ENCODE data around the gene CUL1.

The CUL1 gene

DNA sequence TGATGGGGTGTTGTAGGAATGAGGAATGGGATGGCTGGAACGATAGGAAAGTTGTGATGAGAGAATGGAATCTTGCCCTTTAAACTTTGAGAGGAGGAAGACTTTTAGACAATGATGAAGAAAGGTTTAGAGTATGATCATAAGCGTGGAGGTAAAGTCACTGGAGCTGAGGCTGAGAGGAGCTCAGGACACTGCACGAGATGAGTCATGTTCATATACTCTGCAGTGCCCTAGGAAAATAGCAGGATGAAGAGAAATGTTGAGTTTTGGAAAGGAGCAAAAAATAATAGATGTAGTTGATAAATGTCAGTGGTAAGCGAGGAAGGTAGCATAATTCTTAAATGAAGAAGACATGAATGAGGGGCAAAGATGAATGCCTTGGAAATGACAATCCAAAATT, 28.3 kb upstream of the CUL1 start:
- Histone ChIP-seq H3K79me2 (ENCODE audit: control insufficient read depth, low read length) (no peaks in the 10 kb centered on the region), H3K9me3 (ENCODE audit: control insufficient read depth, insufficient read depth, low read length) (peaks cover 3% of the 10 kb centered on the region; the same call in 1 of the 2 replicates), H3K4me2 (ENCODE audit: low read length) (no peak overlapping the region), H3K27me3 (ENCODE audit: control insufficient read depth, low read length) (peaks cover 5% of the 10 kb centered on the region; the same call in 1 of the 2 replicates), H3F3A (ENCODE audit: control insufficient read depth, insufficient read depth) (no peaks in the 10 kb centered on the region), H3K4me1 (ENCODE audit: control insufficient read depth, low read length) (no peaks in the 10 kb centered on the region), H3K36me3 (ENCODE audit: control insufficient read depth, low read length) (no peaks in the 10 kb centered on the region), H3K27ac (ENCODE audit: low read depth, low read length) (no peak overlapping the region), H3K9me2 (replicated peaks; ENCODE audit: control insufficient read depth, low read length) (no peaks in the 10 kb centered on the region), H3K4me3 (ENCODE audit: low read length) (no peak overlapping the region), H4K20me1 (ENCODE audit: control insufficient read depth, insufficient read depth, low read depth, low read length) (no peaks in the 10 kb centered on the region)
- TF ChIP-seq EZH2phosphoT487 (IDR thresholded peaks at IDR 0.05; ENCODE audit: borderline replicate concordance, low read length): no peak
- TF ChIP-seq, protein P1, sequence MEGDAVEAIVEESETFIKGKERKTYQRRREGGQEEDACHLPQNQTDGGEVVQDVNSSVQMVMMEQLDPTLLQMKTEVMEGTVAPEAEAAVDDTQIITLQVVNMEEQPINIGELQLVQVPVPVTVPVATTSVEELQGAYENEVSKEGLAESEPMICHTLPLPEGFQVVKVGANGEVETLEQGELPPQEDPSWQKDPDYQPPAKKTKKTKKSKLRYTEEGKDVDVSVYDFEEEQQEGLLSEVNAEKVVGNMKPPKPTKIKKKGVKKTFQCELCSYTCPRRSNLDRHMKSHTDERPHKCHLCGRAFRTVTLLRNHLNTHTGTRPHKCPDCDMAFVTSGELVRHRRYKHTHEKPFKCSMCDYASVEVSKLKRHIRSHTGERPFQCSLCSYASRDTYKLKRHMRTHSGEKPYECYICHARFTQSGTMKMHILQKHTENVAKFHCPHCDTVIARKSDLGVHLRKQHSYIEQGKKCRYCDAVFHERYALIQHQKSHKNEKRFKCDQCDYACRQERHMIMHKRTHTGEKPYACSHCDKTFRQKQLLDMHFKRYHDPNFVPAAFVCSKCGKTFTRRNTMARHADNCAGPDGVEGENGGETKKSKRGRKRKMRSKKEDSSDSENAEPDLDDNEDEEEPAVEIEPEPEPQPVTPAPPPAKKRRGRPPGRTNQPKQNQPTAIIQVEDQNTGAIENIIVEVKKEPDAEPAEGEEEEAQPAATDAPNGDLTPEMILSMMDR (IDR thresholded peaks at IDR 0.05; ENCODE audit: low read depth, low read length, poor library complexity, severe bottlenecking): no peak

DNA sequence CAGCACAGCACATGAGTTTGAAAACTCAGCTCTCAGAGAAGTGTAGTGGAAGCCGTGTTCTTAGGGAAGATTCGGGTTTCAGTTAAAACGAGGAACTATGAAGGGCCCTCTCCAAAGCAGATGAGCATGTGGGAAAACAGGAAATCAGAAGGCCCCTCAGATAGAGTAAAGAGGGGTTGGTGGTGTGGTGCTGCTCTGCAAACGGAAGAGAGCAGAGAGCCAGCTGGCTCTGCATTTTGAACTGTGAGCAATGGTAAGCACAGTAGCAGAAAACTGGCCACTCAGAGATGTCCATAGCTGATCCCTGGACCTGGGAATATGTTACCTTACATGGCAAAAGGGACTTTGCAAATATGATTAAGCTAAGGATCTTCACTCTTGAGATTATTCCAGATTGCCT, 27.9 kb upstream of the CUL1 start:
- Histone ChIP-seq H3K4me3 (ENCODE audit: low read length) (no peak overlapping the region), H3K9me2 (replicated peaks; ENCODE audit: control insufficient read depth, low read length) (no peaks in the 10 kb centered on the region), H3K9me3 (ENCODE audit: control insufficient read depth, insufficient read depth, low read length) (peaks cover 3% of the 10 kb centered on the region; the same call in 1 of the 2 replicates), H3K36me3 (ENCODE audit: control insufficient read depth, low read length) (no peaks in the 10 kb centered on the region), H3K79me2 (ENCODE audit: control insufficient read depth, low read length) (no peaks in the 10 kb centered on the region), H3F3A (ENCODE audit: control insufficient read depth, insufficient read depth) (no peaks in the 10 kb centered on the region), H3K27ac (ENCODE audit: low read depth, low read length) (no peak overlapping the region), H3K27me3 (ENCODE audit: control insufficient read depth, low read length) (peaks cover 4% of the 10 kb centered on the region; the same call in 1 of the 2 replicates), H4K20me1 (ENCODE audit: control insufficient read depth, insufficient read depth, low read depth, low read length) (no peaks in the 10 kb centered on the region), H3K4me2 (ENCODE audit: low read length) (no peak overlapping the region), H3K4me1 (ENCODE audit: control insufficient read depth, low read length) (no peaks in the 10 kb centered on the region)
- TF ChIP-seq, protein P1 (IDR thresholded peaks at IDR 0.05; ENCODE audit: low read depth, low read length, poor library complexity, severe bottlenecking): no peak
- no peak for TF ChIP-seq EZH2phosphoT487 (IDR thresholded peaks at IDR 0.05; ENCODE audit: borderline replicate concordance, low read length)

DNA sequence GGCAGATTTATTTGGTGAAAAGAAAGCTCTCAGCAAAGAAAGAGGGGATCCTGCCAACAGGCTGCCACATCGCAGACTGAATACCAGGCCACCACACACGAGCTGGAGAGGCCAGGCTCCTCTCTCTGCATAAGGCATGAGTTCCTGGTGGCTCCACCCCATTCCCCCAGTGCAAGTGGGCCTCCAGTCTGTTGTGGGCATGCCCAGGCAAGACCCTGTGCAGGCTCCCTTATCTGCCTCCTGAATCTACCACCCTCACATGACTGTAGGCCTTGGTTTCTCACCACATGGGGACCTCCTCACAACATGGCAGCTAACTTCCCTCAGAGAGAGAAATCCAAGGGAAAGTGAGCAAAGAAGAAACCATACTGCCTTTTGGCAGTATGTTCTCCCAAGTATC, 26.7 kb upstream of the CUL1 start:
- H4K20me1 ChIP-seq (ENCODE audit: control insufficient read depth, insufficient read depth, low read depth, low read length): no peaks in the 10 kb centered on the region
- H3K4me3 ChIP-seq (ENCODE audit: low read length): no peak overlapping the region
- no peak overlapping the region for H3K27ac ChIP-seq (ENCODE audit: low read depth, low read length)
- H3K4me2 ChIP-seq (ENCODE audit: low read length): no peak overlapping the region
- no peaks in the 10 kb centered on the region for H3K4me1 ChIP-seq (ENCODE audit: control insufficient read depth, low read length)
- peaks cover 3% of the 10 kb centered on the region; the same call in 1 of the 2 replicates for H3K9me3 ChIP-seq (ENCODE audit: control insufficient read depth, insufficient read depth, low read length)
- no peaks in the 10 kb centered on the region for H3F3A ChIP-seq (ENCODE audit: control insufficient read depth, insufficient read depth)
- no peaks in the 10 kb centered on the region for H3K36me3 ChIP-seq (ENCODE audit: control insufficient read depth, low read length)
- no peak for TF ChIP-seq EZH2phosphoT487 (IDR thresholded peaks at IDR 0.05; ENCODE audit: borderline replicate concordance, low read length)
- TF ChIP-seq, protein P1 (IDR thresholded peaks at IDR 0.05; ENCODE audit: low read depth, low read length, poor library complexity, severe bottlenecking): no peak
- H3K79me2 ChIP-seq (ENCODE audit: control insufficient read depth, low read length): no peaks in the 10 kb centered on the region
- H3K9me2 ChIP-seq (replicated peaks; ENCODE audit: control insufficient read depth, low read length): no peaks in the 10 kb centered on the region
- no peaks in the 10 kb centered on the region; the same call in 1 of the 2 replicates for H3K27me3 ChIP-seq (ENCODE audit: control insufficient read depth, low read length)
